IPS DF 19.7 (cell line): ENCODE results near the gene MTG2.

Source experiments
- DNase-seq: peaks from one replicate; pipeline ENCODE4 v3.0.0-alpha.2; 2013; ENCODE audit warnings: low read depth, low spot score

The MTG2 gene

DNA sequence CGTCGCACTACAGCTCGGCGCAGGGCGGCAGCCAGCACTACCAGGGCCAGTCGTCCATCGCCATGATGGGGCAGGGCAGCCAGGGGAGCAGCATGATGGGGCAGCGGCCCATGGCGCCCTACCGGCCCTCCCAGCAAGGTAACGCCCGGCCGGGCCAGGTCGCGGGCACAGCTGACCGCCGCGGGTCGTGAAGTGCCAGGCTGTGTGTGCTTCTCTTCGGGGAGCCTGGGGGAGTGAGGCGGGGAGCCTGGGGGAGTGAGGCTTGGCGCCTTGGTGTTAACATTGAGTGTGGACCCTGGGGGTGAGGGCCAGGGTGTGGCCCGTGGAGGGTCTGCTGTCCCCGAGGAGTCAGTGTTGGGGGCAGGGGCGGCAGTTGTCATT is 19.4 kb upstream of the MTG2 start:
- DNase-seq, result no peak

DNA sequence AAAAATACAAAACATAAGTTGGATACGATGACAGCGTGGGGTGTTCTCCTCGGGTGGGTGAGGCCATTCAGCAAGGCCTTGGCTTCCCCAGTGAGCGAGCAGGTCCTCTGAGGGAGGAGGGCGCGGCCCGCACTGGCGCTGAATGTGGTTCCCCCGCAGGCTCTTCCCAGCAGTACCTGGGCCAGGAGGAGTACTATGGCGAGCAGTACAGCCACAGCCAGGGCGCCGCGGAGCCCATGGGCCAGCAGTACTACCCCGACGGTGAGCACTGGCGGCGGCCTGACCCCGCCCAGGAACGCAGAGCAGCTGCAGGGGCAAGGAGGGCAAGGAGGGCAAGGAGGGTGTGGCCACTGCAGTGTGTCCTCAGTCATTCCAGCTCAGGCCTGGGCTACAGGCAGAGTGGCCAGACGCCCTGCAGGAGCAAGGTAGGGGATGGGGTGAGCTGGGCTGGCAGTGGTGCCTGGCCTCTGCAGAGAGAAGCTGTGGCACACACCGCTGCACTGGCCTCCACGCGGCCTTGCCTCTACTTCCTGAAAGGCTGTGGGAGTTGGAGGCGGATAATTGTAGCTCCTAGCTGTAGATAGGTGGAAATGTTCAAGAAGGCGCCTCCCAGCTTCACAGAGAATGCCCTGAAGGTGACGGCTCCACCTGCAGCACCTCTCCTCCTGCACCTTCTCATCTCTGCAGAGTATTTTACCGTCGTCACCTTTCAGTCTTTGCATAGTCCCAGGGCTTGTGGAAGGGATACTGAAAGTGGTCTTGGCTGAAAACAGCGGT is 18.7 kb upstream of the MTG2 start:
- DNase-seq, result no peak

DNA sequence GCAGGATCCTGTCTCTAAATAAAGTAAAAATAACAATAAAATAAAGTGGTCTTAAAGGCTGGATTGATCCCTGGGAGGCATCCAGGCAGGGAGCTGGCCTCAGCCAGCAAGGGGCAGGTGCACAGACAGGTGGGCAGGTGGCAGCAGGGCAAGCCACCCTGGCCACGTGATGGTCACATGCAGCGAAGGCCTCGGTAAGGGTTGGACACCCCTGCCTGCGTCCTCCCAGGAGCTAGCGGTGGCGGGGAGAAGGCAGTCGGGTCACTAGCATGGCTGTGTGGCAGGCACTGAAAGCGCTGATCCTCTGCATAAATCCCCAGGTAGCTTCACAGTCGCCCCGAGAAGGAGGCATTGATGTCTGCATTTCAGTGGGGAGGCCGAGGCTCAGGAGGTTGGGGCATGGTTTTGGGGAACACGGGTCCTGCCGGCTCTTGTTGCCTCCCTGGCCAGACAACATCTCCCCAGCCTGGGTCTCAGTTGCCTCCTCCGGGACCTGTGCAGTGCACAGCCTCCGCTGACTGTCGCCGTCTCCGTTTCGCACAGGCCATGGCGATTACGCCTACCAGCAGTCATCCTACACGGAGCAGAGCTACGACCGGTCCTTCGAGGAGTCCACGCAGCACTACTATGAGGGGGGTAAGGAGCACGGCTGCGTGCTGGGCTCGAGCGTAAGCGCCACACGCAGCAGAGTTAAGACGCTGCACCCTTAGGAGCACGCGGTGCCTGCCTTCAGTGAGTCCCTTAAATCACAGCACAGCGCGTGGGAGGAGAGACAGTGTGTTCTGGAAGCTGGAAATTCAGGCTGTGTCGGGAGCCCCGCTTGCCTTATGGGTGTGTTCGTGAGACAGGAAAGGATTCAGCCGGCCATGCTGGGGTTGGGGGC is 17.7 kb upstream of the MTG2 start:
- no peak for DNase-seq

DNA sequence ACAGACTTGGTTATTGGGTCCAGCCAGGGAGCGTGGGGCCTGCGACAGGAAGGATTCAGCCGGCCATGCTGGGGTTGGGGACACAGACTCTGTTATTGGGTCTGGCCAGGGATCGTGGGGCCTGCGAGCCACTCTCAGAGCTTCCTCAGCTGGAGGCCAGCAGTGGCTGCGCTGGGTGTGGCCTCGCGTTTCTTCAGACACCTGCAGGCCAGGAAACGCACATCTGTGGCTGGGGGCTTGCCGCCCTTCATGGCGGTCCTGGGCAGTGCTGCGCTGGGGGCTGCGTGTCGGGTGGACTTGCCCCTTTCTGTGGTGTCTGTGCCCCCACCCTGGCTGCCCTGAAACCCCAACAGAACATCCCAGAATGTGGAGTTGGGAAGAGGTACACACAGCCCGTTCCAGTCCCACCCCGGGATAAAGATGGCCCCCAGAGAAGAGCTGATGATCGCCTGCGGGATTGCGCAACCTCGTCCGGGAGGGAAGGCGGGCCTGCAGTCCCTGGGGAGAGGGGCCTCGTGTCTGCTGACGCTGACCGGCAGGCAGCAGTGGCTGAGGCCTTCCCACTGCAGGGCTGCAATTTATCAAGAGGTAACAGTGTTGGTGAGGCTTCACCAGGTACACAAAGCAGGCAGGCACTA is 16.9 kb upstream of the MTG2 start:
- no peak for DNase-seq

DNA sequence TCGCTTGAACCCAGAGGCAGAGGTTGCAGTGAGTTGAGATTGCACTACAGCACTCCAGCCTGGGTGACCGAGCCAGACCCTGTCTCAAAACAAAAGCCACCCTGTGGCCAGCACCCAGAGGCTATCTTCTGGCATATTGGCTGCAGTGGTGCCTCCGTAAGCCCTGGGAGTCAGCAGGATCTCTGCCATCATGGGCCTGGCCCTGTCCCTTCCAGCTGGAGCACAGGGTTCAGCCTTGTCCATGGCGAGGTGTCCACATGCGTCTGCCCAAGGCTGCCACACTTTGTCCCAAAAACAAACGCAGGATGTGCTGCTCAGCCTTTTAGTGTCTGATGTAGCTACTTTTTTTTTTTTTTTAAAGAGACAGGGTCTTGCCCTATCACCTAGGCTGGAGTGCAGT is 15.4 kb upstream of the MTG2 start:
- no peak for DNase-seq

DNA sequence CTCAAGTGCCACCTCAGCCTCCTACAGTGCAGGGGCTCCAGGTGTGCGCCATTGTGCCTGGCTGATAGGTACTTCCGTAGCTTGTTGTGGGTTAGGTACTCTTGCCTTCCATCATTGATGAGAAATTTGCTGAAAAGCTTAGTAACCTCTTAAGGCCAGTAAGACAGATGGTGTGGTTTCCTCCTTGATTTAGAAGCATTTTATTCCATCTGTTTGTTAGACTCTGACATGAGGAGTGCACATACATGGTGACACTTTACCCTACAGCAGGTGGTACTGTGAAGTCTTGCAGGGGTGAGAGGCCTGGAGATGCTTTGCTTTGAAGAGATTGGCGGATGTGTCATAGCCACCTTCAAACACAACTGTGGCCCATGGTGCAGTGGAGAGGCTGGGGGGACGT is 14.8 kb upstream of the MTG2 start:
- DNase-seq, result no peak

DNA sequence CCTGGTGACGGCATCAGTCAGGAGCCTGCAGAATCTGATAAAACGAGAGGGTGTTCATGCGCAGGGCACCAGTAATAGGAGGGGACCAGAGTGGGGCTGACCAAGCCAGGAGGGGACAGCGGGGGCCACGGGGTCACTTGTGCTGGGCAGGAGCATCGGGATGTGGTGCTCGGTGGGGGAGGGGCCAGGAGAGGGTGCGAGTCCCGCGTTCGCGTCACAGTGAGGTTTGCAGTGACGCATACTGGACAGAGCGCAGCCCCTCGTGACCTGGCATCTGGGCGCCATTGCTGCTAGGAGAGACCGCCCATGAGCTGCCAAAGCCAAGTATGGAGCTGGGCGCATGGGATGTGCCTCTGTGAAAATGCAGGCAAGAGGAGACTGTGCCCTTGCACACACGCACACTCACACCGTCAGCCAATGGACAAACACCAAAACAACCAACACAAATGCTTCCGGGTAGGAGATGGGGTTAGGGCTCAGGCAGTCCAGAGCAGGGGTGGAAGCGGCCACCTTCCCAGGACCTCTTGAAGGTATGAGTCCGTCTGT is 13.9 kb upstream of the MTG2 start:
- DNase-seq, result no peak

DNA sequence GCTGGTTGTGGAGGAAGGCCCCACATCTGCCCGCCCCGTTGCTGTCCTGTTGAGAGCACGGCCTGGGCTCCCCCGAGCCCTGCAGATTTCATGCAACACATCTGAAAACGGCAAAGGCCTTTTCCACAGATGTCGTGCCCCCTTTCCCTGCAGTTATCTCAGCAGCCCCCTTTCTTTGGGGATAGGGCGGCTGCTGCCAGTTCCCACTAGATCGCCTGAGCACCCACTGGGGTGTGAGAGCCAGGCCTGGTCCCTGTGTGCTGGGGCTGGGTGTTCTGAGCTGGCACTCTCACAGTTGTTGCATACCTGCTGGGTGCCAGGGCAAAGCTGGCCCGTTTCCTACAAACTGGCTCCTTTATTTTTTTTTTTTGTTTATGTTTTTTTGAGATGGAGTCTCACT is 12.3 kb upstream of the MTG2 start:
- no peak for DNase-seq

DNA sequence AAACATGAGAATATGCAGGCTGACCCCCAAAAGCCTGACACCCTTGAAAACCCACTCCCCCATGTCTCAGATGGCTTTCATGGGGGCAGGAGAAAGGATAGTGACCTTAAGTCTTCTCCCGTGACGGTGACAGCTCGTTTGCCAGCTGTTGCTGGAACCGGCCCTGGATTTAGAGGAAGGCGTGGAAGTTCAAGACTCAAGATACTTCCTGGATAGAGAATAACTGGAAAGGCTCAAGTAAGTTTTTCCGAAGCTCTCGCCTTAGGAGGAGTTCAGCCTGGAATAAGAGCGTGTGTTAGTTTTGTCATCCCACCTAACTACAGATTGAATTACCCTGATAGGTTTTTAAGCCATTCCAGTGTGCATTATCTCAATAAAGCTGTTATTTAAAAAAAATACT is 11.6 kb upstream of the MTG2 start:
- no peak for DNase-seq

DNA sequence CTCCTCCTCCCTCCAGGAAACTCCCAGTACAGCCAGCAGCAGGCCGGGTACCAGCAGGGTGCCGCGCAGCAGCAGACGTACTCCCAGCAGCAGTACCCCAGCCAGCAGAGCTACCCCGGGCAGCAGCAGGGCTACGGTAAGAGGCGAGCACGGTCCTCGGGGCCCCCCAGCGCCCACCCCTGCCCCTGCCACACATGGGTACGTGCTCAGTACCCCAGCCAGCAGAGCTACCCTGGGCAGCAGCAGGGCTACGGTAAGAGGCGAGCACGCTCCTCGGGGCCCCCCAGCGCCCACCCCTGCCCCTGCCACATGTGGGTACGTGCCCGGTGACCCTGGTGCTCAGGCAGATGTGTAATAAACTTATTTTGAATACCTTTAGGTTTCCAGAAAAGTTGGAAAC is 10.2 kb upstream of the MTG2 start:
- DNase-seq, result no peak

DNA sequence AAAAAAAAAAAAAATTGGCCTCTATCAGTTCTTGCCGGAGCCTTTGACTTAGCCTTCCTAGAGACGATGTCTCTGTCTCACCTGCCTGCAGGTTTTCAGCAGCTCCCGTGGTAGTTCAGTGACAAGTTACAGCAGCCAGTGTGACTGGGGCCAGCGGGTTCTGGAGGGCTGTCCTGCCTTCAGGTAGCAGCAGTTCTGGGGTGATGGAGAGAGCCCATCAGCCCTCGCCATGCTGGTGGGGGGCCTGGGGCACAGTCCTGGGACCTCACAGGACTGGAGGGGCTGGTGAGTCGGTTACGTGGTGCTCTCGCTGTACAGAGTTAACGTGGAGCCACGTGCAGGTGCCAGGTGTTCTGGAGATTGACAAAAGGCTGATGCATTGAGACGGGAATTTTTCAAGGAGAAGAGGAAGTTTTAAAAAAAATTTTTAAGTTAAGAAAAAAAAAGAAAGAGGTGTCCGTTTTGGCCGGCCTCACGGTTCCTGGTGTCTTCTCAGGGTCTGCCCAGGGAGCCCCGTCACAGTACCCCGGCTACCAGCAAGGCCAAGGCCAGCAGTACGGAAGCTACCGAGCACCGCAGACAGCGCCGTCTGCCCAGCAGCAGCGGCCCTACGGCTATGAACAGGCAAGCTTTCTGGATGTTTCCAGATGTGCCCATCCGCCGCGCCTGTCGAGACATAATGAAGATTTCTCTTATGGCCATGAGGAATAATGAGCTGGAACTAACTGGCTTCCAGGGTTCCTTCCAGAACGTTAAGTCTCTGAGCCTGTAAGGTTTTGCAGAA is 8.6 kb upstream of the MTG2 start:
- DNase-seq, result no peak

DNA sequence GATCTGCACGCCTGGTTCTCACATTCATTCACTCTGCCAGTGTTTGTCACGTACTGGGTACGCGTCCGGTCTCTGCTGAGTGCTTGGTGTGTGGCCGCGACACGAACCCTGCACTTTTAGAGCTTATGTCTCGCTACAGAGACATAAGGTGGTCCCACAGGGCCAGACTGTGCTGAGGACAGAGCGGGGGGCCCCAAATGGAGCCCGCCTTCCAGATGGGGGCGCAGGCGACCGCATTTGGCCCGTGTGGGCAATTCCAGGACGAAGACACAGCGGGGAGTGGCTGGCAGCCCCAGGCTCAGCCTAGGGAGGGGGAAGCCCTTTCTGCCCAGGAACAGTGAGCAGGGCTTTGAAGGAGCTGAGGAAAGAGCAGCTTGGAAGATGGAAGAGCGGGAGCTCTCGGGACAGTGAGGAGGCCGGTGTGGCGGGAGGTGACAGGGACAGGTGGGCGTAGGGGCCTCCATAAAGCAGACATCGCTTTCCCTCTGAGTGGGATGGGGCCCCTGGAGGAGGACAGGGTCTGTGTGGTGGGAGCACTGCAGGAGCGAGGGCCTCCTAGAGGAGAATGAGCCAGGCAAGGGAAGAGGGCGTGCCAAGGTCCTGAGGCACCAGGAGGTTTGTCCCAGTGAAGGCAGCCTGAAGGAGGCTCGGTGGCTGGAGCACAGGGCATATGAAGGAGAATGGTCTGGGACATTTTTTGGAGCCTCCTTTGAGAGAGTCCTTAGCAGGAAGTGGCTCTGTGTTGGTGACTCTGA is 7.8 kb upstream of the MTG2 start:
- DNase-seq, result no peak

DNA sequence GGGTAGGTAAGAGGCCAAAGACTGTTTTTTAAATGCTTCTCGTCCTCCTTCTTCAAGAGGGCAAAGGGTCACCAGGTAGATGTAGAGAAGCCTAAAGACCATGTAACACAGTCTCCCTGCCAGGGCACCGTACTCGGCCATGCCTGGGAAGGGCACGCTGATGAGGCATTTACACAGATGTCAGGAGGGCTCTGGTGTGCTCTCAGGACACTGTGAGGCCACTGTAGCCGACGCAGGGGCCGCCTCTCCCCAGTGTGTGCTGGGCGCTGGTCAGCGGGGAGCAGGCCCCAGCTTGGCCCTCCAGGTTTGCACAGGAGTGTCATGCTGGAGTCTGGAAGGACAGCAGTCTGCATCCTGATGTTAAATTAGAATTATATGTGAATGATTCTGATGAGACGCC is 7.1 kb upstream of the MTG2 start:
- DNase-seq, result no peak

DNA sequence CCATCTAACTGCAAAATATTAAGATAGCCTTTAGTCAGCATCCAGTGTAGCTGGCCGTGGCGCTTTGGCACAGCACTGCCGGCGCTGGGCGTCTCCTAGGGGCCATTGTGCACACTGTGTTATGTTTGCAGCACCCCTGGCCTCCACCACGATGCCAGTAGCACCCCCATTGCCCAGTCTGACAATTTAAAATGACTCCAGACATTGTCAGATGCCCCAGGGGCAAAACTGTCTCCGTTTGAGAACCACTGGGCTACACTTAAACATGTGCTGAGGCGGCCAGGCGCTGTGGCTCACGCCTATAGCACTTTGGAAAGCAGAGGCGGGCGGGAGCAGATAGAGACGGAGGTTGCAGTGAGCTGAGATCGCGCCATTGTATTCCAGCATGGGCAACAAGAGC is 6.0 kb upstream of the MTG2 start:
- no peak for DNase-seq

DNA sequence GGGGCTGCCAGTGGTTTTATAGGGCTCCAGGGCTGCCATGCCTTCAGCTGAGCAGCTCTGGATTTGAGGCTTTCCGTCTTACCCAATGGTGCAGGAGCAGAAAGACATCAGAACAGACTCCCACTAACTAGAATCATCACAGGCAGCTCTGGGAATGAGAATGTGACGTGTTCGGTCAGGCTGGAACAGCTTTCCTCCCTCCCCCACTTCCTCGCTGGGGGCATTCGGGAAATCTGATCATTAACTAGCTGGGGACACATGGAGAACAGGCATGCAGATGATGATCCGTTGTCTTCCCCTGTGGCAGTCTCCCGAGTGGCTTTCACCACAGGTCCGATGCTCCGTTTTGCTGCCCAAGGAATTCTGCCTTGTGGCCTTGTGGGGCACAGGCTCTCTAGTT is 5.5 kb upstream of the MTG2 start:
- DNase-seq, result no peak

DNA sequence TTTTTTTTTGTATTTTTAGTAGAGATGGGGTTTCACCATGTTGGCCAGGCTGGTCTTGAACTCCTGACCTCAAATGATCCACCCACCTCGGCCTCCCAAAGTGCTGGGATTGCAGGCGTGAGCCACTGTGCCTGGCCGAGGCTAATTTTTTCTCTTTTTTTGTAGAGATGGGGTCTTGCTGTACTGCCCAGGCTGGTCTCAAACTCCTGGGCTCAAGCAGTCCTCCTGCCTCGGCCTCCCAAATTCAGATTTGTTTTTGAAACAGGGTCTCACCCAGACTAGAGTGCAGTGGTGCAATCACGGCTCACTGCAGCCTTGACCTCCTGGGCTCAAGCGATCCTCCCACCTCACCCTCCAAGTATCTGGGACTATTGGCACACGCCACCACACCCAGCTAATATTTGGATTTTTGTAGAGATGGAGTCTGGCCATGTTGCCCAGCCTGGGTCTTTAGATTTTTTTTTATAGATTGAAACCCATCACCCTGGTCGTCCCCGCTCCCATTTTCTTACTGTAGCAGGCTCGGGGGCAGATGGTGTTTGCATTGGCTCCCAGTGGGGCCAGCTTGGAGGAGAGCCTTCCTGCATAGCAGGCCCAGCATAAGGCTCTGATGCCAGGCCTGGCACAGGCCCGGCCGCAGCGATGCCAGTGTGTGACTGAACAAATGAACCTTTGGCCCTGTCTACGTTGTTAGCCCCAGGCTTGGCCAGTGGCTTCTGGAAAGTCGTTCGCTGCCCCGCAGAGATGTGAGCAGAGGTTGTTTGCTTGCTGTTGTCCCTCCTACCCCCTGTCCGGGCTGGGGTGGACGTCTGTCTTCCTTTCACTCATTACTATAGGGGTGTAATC is 4.3 kb upstream of the MTG2 start:
- DNase-seq, result no peak

DNA sequence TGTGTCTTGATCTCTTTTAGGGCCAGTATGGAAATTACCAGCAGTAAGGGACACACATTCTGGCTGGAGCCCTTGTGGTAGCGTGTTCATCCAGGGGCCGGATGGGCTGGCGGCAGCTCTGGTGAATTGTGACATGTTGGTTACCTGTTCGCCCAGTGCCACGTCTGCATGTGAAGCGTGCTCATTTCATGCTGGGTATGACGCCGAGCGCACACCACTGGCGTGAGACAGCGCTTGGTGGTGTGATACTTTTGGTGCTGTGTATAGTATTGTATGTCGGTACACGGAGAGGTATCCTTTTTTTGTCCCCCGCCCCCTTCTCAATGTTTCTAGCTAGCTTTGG is 3.7 kb upstream of the MTG2 start:
- DNase-seq, result no peak

DNA sequence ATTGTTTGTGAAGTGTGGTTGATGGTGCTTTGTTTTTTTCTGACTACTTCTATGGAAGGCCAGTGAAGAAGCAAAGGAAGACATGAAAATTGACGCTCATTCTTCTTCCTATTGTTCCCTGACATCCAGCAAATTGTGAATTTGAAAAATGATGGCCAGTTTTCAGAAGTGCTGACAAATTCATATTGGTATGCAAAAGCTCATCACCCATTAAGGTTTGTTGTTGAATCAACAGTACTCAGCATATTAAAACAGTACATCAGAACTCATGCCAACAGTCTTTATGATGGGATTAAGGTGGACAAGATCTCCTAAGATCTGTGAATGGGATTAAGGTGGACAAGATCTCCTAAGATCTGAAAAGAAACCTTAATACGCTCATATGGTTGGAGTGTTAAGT is 1.0 kb upstream of the MTG2 start:
- no peak for DNase-seq

DNA sequence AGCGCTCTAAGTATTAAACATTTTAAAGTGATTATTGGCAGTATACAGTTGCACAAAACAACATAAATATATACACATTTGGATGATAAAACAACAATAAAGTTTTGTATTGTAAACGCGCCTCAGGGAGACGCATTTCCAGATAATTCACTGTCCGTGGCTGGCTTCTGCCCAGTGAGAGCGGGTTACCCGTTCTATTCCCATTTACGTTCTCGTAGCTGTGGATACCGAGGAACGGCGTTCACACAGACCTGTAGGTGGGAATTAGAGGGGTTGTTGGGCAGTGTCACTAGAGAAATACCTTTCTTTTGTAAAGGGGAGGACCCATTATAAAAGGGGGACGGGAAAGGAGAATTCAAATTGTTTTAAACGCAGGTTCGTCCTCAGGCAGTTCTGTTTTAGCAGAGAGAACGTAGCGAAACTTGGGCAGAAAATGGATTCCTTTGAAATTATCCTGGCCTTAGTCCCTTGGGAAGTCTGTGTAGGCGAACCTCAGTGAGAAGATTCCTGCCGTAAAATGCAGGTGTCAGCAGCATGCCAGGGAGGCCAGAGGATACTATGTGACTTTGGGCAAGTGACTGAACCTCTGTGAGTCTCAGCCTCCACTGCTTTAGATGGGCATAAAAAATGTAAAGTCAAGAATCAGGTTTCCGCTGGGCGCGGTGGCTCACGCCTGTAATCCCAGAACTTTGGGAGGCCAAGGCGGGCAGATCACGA is 756 bp downstream of the MTG2 start:
- DNase-seq, result no peak

DNA sequence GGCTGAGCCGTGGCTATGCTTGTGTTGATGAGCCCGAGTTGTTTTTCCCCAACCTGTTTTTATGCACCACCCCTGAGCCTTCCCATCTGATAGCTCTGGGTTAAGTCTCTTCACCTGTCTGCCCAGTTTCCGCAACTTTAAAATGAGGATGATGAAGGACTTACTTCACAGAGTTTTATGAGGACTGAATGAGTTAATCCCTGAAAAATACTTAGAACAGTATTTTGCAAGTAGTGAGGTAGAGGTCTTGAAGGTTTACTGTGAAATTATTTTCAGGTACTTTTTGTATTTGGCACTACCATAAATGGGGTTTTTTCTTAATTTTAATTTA is 3.2 kb downstream of the MTG2 start:
- DNase-seq, result no peak
